Left kidney (tissue), 2 donors: ENCODE data around the gene PTPRCAP. TPM values are rescaled to one million over a fixed set of nuclear protein-coding genes. Genes with fewer than 3 reads are reported as not detected.
"Not testable (repeated sequence)": the region's sequence is repeated elsewhere in the genome, so short reads cannot be mapped to it uniquely, and the experiment has no call there.

ENCODE experiments used
- DNase-seq: peaks from one replicate; pipeline ENCODE4 v3.0.0-alpha.2; 2013
- polyA plus RNA-seq: library from polyadenylated mRNA; unstranded; fragments of 120-200 nt; gene quantifications from one replicate; pipeline ENCODE4 v1.2.1, GENCODE V29; 2013; ENCODE audit not compliant: insufficient read length

Gene PTPRCAP
- polyA plus RNA-seq, 1 donor = 2.6 TPM

DNA sequence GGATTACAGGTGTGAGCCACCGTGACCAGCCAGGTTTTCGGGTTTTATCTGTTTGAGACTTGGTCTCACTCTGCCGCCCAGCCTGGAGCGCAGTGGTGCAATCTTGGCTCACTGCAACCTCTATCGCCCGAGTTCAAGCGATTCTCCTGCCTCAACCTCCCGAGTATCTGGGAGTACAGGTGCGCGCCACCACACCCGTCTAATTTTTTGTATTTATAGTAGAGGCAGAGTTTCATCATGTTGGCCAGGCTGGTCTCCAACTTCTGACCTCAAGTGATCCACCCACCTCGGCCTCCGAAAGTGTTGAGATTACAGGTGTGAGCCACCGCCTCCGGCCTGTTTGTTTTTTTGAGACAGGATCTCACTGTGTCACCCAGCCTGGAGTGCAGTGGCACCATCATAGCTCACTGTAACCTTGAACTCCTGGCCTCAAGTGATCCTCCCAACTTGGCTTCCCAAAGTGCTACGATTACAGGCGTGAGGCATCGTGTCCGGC lies 10.1 kb downstream of the PTPRCAP start:
- DNase-seq = not testable (repeated sequence)

DNA sequence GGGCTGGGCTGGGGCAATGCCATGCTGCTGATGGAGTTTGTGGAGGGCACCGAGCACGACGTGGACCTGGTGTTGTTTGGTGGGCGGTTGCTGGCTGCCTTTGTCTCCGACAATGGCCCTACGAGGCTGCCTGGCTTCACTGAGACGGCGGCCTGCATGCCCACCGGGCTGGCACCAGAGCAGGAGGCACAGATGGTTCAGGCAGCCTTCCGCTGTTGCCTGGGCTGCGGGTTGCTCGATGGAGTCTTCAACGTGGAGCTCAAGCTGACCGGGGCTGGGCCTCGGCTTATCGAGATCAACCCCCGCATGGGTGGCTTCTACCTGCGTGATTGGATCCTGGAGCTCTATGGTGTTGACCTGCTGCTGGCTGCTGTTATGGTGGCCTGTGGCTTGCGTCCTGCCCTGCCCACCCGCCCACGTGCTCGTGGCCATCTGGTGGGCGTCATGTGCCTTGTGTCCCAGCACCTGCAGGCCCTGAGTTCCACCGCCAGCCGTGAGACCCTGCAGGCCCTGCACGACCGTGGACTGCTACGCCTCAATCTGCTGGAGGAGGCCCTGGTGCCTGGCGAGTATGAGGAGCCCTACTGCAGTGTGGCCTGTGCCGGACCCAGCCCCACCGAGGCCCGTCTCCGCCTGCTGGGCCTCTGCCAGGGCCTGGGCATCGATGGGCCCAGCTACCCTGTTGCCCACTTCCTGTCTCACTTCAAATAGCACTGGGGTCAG lies 13.4 kb downstream of the PTPRCAP start:
- no peak for DNase-seq

DNA sequence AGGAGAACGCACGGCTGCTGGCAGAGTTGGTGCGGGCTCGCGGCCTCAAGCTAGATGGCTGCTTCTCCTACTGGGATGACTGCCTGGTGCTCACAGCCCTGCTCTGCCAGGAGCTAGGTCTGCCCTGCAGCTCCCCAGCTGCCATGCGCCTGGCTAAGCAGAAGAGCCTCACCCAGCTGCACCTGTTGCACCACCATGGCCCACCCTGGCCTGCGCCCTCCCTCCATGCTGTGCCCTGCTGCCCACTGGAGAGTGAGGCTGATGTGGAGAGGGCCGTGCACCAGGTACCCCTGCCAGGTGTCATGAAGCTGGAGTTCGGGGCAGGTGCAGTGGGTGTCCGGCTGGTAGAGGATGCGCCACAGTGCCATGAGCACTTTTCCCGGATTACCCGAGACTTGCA lies 14.0 kb downstream of the PTPRCAP start:
- no peak for DNase-seq

DNA sequence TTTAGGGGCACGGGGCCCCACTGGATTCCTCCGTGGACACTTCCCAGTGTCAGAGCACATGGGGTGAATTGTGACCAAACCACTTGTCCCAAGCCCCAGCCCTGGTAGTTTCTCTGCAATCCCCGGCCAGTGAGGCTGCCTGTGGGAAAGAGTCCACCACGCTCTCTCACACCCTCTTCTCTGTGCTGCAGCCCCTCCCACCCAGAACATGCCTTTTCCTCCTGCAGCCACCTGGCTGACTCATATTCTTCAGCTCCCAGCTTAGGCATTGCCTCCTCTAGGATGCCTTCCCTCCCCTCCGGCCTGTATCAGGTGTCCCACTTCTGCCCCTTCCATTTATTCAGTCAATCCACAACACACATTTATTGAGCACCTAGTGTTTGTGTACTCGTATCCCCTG lies 14.6 kb downstream of the PTPRCAP start:
- no peak for DNase-seq

DNA sequence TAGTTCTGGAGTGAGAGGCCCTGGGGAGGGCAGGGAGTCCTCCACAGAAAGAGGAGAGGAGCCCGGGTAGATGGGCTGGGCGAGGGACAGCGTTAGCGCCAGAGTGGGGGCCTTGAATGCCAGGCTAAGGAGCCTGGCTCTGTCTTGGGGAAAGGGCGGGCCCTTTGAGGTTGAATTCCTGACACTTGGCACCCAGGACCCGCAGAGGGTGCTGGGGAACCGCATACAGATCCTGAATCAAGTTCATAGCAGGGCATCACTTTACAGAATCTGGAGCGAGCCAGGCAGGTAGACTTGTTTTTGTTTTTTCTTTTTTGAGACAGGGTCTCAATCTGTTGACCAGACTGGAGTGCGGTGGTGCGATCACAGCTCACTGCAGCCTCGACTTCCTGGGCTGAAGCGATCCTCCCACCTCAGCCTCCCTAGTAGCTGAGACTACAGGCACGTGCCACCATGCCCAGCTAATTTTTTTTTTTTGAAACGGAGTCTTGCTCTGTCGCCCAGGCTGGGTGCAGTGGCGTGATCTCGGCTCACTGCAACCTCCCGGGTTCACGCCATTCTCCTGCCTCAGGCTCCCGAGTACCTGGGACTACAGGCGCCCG lies 16.0 kb downstream of the PTPRCAP start:
- no peak for DNase-seq

DNA sequence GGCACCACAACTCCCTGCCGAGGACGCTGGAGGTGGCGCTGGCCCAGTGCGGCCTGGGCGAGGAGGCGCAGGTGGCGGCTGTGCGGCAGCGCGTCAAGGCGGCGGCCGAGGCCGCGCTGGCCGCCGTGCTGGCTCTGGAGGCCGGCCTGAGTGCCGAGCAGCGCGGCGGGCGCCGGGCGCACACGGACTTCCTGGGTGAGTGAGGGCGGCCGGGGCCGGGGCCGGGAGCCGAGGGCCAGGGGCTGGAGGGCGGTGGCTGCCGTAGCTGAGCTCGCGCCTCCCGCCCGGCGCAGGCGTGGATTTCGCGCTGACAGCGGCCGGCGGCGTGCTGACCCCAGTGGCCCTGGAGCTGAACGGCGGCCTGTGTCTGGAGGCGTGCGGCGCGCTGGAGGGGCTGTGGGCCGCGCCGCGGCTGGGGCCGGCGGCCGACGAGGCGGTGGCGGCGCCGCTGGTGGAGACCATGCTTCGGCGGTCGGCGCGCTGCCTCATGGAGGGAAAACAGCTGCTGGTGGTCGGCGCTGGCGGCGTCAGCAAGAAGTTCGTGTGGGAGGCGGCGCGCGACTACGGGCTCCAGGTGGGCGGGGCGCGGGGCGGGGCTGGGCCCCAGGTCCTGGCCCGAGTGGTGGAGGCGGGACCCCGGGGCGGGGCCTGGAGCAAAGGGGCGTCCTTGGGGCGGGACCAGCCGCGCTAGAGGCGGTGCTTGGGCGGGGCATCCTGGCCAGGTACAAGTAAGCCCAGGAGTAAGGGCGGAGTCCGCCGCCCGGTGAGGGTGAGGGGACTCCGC lies 16.6 kb downstream of the PTPRCAP start:
- DNase-seq = peak; percentile 94

DNA sequence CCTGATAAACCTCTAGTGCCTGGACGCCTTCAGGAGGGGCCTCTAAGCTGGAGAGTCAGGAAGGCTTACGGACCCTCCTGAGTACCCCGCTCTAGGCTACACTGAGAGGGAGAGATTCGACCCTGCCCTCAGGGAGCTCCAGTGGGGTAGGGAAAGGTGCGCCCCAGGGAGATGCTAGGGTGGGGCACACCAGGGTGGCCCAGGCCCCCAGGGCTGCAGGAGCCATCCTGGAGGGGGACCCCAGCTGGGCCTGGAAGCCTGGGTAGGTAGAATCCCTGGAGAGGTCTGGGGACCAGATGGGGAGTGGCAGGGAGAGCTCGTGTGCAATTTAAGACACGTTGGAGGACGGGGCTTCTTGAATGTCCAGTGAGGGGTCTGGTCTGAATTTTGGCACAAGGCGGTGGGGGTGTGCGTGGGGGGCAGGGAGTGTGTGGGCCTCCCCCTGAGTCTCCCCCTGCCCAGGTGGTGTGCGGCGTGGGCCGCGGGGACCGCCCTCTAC lies 17.3 kb downstream of the PTPRCAP start:
- no peak for DNase-seq

DNA sequence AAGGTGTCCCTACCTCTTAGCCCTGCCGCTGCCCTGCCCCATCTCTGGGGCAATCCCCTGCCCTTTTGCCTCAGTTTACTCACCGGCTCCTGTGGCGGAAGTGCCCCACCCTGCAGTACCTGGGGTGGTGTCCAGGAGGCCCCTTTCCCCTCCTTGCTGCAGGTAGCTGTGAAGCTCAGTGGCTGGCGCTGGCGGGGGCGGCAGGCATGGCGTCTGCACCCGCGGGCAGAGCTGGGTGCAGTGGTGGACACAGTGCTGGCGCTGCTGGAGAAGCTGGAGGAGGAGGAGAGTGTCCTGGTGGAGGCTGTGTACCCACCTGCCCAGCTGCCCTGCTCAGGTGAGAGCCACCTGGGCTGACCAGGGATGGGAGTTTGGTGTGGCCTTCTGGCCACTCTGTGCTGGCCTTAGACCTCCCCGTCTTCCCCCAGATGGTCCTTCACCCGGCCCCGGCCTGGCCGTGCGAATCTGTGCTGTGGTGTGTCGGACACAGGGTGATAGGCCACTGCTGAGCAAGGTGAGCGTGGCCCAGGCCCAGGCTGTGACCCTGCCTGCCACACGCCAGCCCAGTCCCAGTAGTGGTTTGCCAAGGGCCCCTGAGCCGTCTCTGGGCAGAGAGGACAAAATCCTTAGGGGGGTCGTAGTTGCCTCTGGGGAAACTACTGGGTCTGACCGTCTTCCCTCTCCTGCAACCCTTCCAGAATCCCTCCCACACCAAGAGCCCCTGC lies 18.0 kb downstream of the PTPRCAP start:
- no peak for DNase-seq

DNA sequence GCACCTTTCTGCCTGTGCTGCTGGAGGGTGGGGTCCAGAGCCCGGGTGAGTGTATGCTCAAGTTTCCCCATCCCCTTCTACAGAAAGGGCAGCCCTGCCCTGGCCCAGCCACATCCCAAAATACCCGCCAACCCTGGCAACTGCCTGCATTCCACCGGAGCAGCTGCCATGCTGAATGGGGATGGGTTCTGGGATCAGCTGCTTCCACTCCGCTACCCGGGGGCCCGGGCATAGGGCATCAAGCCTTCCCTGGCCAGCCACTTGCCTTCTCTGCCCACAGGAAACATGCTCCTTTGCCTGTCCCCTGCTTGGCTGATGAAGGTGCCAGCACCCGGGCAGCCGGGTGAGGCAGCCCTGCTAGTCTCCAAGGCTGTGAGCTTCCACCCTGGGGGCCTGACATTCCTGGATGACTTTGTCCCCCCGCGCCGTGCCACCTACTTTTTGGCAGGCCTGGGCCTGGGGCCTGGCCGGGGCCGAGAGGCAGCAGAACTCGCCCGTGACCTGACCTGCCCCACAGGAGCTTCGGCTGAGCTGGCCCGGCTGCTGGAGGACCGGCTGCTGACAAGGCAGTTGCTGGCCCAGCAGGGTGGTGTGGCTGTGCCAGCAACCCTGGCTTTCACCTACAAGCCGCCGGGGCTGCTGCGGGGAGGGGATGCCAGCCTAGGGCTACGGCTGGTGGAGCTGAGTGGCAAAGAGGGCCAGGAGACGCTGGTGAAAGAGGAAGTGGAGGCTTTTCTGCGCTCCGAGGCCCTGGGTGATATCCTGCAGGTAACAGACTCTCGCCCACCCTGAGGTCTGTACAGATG lies 18.8 kb downstream of the PTPRCAP start:
- DNase-seq = no peak

DNA sequence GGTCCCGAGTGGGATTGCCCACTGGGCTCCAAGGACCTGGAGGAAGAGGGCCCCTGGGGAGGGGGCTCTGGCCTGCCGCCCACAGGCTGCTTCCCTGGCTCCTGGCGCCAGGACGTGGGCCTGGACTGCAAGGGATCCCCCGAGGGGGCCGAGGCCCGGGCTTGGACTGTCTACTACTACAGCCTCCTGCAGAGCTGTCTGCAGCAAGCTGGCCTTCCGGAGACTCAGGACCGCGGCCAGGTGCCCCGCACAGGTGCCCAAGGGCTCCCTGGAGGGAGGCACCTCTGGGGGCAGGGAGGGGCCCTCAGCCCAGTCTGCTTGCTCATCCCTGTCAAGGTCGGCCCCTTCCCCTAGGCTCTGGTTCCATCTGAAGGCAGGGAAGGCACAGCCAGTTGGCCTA lies 20.1 kb downstream of the PTPRCAP start:
- no peak for DNase-seq

DNA sequence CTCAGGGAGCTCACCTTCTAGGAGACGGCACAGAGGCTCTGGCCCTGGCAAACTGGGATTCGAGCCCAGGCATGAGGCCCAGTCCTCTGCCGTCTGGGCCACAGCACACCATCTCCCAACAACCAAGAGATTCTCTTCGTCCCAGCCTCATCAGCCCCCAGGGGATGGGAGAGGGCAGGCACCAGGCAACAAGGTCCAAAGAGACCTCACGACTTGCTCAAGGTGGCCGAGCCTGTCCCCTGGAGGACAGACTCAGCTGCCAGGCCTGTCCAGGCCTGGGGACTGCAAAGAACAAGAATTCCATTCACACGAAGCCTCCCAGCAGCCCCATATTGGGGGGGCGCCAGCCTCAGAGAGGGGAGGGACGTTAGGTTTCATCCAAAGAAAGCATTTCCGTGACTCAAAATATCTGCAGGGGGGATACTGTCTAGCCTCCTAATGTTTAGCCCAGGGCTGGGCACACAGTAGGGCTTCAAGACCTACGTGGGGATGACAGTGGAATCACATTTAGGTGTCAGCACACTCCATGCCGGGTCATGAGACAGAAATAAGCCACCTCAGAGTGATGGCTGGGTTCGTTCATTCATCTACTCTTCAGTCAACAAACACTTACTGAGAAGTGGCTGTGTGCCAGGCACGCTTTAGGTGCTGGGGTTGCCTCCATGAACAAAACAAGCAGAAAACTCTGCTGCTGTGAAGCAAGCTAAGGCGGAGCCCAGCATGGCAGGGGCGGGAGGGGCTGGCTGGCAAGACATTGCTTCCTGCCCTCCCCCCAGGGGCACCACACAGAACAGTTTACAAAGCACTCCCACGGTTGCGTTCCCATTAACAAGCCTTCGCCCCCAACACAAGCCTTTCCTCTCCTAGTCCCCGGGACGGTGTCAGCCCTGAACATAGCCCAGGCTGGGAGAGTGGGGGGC lies 20.8 kb downstream of the PTPRCAP start:
- no peak for DNase-seq

DNA sequence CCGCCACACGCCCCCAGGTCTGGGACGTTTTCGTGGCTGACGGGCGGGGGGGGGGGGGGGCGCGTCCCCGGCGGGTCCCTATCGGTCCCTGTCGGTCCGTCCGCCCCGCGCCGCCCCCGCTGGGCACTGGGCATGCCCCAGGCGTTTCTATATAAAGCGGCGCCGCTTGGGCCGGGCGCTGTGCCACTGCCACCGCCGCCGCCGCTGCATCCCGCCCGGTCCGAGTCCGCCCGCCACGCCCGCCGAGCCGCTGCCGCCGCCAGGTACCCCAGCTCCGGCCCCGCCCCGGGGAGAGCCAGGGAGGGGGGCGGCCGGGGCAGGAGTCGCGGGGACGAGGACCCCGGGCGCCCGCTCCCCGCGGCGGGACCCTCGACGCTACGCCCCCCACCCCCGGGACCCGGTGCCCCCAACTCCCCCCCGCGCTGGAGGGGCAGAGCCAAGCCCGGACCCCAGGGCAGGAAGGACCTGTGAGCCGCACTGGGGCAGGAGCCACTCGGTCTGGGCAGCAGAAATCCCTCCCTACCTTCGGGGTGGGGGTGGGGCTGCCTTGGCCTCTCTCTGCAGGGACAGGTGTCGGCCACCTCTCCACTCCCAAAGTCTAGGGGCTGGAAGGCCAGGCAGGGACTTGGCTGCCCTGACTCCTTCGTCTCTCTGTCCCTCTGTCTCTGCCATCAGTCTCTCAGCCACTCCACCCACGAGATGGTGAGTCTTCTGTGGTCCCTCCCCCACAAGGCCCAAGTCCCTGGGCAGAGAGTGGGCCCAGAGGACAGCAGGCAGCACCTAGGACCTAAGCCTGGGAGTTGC lies 21.8 kb downstream of the PTPRCAP start, which contains the start of gene CARNS1:
Gene CARNS1 (plus strand): TSS at position 178 of the 804 bp plus-strand sequence. CDS start 522 bp downstream, at position 700.
- no peak for DNase-seq

DNA sequence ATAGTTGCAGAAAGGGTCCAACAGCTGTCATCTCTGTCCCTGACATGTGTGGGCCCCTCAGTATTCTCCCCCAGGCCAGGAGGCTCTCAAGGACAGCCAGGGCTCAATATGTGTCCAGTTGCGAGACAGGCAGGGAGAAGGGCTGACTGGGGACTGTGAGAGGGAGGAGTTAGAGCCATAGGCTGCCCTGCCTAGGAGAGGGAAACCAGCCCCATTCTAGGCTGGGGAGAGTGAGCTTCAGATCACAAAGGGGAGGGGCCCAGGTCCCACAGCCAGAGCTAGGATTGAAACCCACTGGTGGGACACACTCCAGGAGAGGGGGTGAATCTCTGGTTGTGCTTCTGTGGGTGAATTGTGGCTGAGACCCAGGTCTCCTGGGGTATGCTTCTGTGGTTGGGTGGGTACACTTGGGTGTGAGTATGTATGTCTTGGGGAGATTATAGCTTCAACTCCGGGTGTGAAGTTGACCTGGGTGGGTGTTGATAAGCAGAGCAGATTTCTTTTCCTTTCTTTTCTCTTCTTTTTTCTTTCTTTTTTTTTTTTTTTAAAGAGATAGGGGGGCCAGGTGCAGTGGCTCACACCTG lies 24.1 kb downstream of the PTPRCAP start:
- no peak for DNase-seq

DNA sequence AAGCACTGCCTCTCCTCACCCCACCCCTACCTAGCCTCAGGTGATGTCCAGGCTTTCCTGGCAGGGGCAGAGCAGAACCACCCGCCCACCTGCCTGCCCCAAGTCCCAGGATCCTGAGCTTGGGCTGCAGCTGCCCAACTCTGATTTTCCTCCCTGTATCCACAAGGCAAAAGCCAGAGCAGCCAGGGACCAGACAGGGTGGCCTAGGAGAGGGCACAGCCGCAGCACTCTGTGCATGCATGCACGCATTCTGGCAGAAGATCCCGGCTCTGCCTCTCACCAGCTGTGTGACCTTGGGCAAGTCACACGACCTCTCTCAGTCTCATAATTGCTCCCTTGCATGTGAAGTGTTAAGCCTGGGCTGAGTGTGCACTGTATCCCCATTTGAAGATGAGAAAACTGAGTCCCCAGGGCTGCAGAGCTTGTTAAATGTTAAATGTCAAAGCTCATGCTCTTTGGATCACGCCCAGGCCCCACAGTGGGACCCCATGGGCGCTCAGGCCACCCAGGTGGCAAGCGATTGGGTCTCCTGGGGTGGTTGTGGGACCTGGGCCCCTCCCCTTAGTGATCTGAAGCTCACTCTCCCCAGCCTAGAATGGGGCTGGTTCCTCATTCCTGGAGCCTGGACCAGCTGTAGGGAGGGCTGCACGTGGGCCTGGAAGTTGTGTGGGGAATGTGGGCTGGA lies 24.8 kb downstream of the PTPRCAP start:
- no peak for DNase-seq

DNA sequence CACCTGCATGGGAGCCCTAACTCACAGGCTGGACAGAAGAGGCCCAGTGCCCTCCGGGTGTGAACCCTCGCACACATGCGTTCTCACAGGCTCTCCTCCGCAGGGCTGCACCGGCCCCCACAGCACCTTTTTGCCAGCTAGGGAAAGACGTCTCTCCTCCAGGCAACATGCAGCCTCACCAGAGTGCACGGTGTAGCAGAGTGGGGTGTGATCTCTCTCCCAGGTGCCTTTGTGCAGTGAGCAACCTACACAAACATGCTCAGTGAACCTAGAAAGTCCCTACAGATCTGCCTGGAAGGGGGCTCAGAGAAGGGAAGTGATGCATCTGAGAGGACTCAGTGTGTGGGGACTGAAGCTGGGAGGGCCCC lies 25.7 kb downstream of the PTPRCAP start:
- no peak for DNase-seq

DNA sequence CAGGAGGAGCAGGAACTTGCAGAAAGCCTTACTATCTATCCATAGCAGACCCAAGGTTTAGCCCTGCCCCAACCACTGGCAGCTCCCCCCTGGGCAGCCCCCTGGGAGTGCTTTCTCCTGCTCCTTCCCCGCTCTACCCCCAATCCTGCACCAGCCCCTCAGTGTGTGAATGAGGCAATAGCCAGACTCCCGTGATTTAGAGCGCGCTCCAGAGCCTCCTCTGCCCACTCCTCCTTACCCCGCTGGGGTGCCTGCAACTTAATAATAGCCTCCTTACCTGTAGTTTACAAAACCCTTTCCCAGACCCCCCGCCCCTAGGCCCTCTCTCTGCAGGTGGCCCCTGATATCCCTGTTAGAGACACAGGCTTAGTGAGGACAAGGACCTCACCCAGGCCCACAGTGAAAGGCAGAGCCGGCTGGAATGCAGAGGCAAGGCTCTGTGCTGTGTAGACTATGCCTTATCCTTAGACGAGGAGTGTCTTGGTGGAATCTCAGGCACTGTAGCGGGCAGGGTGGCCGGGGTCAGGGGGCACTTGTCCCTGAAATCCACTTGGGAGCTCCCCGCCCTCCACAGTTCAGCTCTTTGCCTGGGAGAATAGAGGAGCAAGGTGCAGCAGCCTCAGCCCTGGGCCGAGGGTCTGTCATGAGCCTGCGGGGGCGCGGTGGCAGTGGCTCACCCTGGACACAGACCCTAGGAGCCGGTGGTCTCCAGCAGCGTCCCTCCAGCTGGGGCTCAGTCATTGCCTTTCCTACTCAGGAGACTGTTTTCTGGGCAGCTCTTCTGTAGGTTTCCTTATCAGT lies 26.3 kb downstream of the PTPRCAP start:
- no peak for DNase-seq

DNA sequence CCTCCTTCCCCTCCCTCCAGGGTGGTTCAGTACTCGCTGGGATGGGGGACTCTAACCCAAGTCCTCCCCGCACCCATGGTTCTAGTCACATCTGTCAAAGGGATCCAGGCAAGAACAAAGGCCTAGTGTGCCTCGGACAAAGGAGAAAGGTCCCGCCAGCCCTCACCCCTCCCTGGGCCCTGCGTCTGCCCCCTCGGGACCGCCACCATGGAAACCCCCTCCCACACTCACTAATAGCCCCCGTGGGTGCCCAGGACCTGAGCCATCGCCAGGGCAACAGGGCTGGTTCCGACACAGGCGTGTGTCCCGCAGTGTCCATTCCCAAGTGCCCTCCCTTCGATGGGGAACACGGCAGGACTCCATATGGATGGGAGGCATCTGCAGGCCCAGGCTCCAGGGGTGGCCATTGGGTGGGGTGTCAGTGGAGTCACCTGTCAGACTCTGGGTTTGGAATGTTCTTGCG lies 27.1 kb downstream of the PTPRCAP start:
- DNase-seq = no peak
